Hypothalamus (tissue), 51 donors: ENCODE results near the gene GNA12.
"Not testable (repeated sequence)": the region's sequence is repeated elsewhere in the genome, so short reads cannot be mapped to it uniquely, and the experiment has no call there.

ENCODE experiments used
- DNase-seq, 51 donors: peaks; one replicate each; lab custom pipeline; 2025; lab: John Stamatoyannopoulos, UW

GNA12 gene

DNA sequence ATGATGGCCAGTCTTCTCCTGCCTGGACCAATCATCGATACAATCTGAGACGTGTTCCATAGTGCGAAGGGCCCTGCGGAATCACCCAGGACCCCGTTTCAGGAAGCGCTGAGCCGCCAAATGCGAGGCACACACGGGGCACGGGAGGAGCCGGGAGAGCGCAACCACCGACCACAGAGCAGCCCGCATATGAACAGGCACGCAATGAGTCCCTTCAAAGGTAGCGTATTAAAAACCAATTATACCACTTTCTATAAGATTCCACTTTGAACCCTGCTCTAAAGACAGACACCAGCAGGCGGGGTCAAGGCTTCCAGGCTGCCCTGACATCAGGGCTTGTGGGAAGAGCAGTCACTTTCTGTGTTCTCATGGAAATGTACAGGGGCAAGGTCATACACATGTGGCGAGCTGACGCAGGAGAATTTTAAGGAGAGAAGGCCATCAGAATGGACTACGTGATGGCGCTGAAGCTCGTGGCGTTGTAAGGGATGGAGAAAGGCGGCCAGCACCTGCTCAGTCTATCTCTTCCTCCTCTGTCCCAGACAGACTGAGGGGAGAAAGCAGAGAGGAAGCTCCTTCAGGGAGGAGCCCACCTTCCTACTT is 109.9 kb downstream of the GNA12 start:
- DNase-seq: no peak

DNA sequence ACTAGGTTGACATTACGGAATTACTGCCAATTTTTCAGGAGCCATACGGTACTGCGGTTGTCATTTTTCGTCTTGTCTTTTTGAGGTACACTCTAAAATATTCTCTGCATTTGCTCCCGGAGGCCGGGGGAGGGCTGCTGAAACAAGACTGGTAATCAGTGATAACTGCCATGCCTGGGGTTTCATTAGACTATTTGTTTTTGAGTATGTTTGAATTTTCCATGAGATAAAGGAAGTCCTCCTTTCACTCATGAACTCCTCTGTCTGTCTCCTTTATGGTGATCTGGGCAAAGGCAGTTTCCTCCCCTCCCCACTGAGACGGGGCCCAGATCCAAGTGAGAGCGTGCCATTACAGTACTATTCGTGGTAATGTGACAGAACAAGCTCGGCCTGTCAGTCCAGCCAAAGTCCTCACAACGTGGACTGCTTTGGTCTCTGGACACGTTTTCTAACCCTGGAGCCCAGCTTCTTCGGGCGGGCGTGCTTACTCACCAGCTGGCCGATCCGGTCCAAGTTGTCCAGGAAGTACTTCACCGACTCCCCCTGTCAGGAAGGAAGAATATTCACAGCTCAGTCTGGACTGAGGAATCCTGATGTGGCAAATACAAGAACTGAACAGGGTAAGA is 111.0 kb downstream of the GNA12 start:
- peak in 20 of 51 donors; percentile 27 to 68 (median 46) for DNase-seq

DNA sequence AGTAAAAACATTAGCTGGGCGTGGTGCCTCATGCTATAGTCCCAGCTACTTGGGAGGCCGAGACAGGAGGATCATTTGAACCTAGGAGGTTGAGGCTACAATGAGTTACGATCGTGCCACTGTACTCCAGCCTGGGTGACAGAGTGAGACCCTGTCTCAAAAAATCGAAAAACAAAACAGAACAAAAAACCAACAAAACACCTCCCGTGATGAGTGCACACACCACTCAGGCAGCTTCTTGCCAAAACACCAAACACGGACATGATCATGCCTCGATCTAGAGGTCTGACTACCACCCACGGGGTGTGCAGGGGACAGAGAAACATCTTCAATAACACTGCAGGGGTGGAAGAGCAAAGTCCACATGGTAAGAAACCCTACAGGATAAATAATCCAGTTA is 111.7 kb downstream of the GNA12 start:
- no peak for DNase-seq

DNA sequence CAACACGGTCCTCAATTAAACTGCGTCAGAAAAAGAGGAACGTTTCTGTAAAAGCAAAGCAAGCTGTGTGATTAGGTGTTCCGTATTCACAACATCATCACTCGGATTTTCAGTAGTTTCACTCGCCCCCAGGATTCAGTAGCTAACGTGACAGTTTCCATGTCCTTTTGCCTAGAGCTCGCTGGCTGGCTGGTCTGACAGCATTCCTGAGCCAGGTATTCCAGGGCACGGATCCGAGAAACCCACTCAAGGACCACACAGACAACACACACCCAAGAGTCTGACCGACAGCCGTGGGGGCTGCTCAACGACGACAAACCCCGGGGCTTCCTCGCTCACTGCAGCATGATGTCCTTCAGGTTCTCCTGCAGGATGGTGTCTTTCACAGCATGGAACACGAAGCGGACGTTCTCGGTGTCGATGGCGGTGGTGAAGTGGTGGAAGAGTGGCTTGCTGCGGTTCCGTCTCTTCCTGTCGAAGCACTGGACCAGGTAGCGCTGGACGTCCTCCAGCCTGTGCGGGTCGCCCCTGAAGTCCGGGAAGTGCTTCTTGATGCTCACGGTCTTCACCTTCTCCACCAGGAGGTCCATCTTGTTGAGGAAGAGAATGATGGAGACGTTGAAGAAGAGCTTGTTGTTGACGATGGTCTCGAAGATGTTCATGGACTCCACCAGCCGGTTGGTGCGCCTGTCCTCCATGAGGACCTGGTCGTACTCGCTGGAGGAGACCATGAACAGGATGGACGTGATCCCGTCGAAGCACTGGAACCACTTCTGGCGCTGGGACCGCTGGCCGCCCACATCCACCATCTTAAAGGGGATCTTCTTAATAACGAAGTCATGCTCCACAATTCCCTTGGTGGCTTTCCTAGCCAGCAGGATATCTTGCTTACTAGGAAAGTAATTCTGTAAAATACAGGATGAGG is 113.0 kb downstream of the GNA12 start:
- no peak for DNase-seq

DNA sequence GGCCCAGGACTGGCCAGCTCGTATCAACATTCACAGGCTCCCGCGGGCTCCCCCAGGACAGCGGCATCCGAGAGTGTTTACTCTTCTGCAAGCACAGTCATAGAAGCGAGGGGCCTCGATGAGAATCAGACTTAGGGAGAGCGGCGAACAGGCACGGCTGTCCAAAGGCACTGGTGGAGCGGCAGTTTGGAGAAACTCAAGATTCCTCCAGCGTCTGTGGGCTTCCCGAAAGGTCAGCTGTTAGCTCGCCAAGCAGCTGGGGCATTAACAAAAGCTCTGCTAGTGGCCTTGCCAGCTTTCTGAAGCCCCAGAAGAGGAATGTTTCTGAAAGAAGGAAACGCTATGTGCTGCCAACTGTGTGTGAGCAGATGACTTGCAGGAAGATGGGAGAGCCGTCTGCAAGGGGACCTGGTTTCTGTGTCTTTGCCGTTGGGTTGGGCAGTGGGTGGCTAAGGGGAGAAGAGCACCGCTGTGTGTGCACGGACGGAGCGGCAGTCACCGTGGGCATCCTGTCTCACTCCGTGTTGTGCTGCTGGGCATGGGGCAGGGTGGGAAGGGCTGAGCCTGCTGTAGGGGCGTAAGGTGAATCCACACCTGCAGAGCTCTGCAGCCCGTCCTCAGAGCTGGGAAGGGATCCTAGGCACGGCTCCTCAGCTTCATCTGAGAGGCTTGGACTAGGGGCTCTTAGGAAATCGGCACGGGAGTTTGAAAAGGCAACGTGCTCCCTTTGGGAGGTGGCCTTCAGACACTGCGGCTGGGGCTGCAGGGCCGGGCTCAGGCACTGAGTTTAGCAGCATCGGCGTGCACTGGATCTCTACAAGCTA is 114.0 kb downstream of the GNA12 start:
- DNase-seq: peak in 42 of 51 donors; percentile 23 to 89 (median 69)

DNA sequence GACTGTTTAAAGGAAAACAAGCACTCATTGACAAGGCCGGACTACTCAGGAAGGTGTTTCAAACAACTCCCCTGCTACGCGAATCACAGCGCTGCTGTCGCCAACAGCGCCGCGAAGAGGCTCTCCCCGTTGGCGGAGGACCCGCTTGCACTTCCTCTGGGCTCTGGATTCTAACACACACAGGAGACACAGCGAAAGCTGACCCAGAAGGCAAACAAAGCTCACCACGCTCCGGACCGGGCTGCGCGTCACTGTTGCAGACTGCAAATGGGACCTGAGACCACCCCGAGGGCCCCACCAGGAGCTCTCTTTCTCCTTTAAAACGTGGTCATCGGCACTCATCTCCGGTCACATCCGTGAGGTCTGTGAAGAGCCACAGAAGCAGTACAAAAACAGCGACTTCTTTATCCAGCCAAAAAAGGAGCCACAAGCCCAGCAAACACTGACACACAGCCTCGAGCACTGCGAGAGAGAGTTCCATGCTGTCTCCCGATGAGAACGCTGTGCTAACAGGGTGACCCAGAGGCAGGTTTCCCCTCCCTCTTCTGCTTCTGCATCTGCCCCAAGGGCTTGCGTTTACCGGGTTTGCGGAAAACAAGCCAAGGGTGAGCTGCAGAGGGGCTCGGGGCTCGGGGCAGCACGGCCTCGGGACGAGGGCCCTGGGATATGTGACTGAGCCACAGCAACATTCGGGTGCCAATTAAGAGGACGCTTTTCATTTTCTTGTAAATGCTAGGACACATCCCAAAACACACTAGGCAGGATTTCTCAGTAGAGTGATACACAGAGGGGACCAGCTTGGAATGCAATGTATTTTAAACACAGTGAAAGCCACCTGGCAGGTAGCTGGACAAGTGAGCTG is 114.8 kb downstream of the GNA12 start:
- peak in 26 of 51 donors; percentile 21 to 69 (median 42) for DNase-seq

DNA sequence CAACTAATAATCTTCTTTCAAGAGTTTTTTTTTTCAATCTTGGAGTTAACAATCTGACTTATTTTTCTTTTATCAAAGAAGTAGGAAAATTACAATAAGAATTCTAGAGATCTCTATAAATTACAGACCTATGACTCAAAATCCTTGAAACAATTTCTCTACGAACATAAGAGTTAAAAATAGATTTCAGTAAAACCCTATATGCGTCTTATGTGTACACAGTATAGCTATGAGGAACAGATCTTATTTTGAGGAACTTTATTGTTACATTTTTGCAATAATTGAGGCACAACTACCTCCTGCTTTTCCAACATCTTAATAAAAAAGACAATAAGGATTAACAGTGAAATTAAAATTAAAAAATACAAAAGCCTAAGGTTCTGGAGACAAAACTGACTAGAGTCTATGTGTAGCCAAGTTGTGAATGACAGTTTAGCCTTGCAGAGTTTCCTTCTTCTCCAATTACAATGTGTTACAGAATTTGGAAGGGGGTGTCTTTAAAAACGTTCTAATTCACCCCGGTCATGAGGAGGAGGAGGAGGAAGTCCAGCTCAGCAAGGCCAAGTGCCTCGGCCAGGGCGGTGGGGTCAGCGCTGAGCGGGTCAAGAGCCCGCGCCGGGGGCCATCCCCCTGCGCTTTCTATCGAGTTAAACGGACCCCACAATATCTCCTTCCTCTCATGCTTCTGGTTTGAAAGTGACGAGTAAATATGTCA is 115.6 kb downstream of the GNA12 start:
- no peak for DNase-seq

DNA sequence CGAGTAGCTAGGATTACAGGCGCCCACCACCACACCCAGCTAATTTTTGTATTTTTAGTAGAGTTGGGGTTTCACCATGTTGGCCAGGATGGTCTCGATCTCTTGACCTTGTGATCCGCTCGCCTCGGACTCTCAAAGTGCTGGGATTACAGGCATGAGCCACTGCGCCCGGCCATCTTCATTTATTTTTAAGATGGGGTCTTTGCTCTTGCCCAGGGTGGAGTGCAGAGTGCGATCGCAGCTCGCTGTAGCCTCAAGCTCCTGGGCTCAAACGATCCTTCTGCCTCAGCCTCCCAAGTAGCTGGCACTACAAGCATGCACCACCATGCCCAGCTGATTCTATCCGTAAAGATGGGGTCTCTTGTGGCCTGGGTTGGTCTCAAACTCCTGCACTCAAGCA is 116.9 kb downstream of the GNA12 start:
- not testable (repeated sequence) for DNase-seq

DNA sequence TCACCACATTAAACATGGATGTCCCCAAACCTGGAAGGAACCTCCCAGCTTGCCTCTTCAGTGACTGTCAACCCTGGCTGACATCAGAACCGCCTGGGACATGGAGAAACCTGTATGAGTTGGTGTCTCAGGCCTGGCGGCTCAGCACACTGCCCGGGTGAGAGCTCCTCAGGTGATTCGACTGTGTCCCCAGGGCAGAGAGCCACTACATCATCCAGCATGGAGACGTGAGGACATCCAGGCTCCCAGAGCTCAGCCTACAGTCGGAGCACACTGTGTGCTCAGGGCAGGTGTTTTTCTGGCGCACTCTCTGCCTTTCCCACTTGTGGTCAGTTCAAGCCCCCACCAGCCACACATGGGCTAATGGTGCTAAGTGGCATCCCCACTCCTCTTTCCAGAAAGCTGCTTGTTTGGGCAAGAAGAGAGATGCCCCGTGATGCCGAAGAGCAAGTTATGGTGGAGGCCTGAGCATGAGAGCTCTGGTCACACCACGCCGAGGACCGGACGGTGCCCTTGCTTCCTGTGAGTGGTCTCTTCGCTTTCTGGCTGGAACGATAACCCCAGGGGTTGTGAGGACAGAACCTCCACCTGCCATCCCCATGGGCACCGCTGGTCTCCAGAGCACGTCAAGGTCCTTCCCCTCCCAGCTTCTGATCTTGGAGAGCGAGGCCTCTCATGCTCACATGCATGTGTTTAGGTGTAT is 117.6 kb downstream of the GNA12 start:
- DNase-seq: no peak

DNA sequence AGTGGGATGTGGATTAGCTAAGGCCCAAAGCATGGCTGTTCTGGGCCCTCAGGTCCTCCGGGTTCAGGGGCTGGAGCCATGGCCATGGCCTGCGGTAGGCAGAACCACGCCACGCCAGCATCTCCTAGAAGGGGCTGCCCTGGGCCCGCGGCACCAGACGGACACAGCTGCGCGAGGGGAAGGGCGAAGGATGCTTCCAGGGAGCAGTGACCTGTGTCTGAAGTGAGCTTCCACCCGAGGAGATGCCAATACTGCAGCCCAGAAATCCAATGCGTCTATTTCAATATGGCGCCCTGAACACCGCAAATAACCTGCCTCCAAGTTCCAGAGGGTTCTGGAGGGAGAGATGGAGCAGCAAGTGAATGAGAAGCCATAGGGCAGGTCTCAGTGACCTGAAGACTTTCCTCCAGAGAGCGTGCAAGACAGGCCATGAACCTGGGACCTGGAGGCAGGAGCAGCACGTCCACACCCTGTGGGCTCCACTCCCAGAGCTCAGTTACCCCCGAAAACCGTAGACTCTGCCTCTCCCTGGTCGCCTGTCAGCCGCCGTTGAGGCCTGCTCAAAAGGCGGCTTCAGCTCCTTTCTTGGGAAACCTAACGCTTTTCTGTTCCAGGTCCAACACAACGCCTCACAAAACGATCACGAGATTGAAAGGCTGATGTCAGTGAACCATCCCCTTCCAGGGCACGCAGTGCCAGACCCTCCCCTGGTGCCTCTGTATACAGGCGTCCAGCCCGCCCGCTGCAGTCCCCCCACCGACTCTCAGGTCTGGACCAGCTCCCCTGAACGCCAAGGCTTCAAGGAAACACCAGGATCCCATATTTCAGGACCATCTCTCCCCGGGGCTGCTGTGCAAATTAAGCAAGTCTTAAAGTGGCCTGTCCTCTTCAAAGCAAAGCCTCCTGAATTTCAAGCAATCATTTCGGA is 118.7 kb downstream of the GNA12 start:
- no peak for DNase-seq

DNA sequence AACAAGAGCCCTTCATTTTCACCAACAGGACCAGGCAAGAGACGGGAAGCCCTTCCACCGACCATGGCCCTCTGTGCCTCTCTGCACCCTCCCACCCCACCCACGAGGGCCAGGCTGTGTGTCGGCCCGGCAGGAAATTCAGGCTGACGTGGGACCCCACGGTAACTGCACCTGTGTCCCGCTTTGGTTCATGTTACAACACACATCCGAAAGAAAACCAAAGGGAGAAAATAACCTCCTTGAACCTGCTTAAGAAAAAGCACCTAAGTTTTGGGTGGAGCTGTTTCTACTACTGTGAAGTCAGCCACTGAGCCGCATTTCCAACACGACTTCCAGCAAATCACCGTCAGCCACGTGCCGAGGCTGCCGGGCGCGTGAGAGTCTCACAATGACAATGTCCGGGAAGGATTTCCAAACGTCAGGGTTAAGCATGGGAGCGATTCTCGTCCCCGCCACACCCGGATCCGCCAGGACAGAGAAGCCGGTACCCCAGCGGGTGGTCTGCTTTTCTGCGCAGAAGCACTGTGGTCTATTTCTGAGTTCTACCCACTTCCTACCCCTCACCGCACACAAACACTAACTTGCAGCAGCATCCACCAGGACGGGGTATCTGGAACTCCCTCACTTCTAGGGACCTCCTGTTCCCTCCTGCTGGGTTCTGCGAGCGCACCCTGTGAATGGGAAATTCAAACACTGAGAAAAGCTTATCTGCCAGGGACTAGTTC is 119.5 kb downstream of the GNA12 start:
- DNase-seq: no peak

DNA sequence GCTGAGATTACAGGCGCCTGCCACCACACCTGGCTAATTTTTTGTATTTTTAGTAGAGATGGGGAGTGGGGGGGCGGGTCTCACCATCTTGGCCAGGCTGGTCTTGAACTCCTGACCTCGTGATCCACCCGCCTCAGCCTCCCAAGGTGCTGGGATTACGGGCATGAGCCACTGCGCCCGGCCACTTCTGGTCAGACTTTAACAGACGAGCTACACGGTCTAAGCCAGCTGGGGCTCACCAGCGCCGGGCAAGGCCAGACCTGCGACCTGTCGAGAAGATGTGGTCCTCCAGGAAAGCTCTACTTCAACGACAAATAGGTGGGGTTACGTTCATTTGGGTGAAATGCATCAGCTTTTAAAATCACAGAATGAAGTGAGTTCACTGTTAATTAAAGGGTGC is 120.1 kb downstream of the GNA12 start:
- not testable (repeated sequence) for DNase-seq

DNA sequence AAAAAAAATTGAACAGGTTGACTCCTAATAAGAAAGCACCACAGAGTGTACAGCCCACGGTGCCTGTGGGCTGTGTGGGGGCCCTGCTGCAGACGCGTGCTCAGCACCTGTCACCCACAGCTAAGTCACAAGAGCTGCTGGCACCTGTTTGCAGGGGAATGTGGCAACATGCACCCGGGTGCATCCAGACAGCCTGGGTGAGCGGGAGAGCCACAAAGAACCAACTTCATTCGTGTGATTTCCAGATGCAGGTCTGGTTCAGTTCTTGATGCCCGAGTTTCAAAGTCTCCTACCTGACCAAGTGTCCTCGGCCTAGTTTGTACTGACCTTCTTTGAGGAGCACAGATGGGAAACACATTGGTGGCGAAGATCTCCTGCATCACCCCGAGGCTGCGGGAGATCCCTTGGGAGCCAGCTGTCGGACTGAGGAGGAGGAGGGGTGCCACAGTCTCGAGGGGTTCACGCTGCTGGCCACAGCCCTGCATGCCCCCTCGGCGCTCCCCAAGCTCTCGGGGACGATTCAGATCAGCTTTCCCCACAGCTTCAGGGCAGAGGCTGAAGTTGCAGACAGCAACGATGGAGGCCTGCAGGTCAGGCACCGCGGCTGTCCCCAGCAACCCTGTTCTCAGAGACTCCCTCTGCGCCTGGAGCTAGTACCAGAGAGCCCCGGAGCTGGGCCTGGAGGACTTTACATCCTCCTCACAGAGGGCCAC is 120.8 kb downstream of the GNA12 start:
- no peak for DNase-seq

DNA sequence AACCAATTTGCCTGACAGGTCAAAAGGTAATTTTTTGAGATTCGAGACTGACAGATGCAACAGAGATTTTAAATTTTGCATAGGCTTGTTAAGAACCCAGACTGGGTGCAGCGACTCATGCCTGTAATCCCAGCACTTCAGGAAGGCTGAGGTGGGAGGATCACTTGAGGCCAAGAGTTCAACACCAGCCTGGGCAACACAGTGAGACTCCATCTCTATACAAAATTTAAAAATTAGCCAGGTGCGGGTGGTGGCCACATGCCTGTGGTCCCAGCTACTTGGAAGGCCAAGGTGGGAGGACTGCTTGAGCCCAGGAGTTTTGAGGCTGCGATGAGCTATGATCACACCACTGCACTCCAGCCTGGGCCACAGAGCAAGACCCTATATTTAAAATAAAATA is 121.5 kb downstream of the GNA12 start:
- DNase-seq: no peak

DNA sequence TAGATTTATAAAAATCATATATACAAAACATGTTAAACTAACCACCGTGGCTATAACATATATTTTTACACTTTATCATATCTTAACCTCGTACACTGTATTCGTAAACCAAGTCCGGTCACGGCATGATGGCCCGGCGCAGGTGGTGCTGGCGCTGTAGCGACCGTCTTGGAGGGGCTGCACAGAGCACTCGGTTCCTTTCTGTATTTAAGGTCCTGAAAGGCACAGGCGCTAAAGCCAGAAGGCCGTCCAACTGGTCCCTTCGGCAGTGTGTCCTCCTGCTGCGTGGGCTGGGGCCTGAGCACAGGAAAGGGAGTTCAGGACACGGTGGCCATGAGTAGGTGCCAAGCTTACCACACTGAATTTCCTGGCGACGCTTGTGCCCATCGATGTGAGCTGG is 122.3 kb downstream of the GNA12 start:
- DNase-seq: no peak

DNA sequence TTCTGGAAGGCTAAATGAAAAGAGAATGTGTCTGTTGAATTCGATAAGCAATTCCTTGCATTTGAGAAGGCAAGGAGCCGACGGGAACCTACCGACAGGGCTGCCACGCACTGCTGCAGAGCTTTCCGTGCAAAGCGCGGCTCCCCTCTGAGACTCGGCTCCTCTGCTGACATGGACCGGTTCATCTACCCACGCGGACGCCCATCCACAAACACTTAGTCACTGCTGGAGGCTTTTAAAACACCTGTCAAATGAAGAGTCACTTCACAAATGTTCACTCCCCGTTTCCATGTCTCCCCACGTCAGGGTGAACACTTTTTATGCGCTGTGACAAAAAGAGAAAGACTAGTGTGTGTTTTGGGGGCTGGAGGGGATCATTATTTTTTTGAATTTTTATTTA is 124.1 kb downstream of the GNA12 start:
- DNase-seq: peak in 3 of 51 donors; percentile 31 to 61 (median 34)
